ENCODE results near the gene PHC2.

PHC2 gene

DNA sequence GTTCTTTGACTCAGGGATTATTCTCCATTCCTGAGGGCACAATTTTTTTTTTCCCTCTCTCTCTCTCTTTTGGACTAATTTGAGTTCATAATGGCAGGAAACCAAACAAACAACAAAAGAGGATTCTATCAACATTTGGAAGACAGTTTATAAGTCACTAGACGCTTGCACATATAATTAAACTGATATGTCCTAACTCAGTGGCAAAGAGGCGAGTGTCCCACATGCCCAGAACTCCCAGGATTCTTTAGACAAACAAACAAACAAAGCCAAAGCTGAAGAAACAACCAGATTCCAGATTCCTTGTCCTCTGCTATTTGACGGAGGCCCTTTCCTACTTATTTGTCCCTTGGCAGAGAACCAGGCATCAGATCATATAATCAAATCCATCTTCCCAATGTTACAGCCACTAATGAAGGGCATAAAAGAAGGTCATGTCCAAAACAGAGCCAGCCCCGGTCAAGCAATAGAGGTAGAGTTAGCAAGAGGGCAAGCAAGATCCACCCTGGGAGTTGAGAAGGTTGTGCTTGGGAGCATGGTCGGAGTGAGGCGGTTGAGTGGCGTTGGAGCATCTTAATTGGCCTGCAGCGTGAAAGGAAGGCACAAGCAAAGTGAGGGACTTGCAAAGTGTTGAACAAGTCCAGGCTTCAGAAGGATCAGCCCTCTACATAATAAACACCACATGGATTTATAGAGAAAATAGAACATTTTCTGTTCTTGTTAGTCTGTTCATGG is 144.3 kb downstream of the PHC2 start:
- no peak for DNase-seq

DNA sequence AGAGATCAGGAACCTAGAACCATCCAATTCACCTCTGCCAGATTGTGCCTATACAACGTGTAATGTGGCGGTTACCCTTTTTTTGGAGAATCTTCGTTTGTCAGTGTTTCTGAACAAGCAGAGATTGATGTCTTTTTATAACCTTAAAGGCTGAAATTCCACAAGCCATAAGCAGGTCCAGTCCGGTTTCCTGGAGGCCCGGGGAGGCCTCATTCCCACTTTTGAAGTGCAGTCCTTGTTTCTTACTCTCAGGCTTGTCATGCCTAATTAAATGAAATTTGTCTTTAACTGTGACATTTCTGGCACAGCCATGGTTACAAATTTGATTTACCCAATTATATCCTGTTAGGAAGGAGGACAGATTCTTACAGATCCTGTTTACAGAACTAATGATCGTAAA is 146.8 kb downstream of the PHC2 start:
- no peak for DNase-seq

DNA sequence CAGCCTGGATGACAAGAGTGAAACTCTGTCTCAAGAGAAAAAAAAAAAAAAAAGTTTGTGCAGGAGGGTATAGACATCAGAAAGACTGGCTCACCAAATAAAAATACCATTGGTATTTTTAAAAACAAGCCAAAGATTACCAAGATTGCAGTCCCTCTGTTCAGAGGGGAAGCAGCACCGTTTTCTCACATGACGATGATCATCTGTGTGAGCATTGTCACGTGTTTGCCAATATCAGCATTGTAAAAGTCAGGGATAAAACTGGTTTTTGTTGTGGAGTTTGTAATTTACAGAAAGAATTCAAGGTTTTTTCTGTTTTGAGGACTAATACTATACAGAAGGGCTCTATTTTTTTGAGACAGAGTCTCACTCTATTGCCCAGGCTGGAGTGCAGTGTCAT is 148.1 kb downstream of the PHC2 start:
- DNase-seq: no peak

DNA sequence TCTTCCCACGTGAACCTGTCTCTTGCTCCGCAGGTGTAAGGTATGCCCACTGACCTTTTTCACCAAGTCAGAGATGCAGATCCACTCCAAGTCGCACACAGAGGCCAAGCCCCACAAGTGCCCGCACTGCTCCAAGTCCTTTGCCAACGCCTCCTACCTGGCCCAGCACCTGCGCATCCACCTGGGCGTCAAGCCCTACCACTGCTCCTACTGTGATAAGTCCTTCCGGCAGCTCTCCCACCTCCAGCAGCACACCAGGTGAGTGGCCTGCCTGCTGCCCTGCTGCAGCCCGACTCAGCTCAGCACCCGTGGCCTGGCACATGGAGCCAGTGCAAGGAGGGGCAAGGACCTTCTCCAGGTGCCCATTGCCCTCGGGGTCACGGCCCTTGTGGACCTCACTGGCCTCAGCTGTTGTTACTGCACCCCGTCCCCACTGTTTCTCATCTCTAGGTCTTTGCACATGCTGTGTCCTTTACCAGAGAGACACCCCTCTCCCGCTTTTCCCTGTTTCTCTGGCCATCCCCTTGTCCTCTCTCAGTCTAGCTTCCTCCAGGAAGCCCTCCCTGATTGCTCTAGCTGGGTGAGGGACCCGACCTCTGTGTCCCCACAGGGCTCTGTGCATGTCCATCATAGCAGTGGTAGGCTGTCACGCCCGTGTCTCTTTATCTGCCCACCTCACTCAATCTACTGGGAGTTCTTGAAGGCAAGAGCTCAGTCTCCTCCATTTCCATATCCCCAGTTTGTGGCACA is 149.2 kb downstream of the PHC2 start:
- DNase-seq: no peak

DNA sequence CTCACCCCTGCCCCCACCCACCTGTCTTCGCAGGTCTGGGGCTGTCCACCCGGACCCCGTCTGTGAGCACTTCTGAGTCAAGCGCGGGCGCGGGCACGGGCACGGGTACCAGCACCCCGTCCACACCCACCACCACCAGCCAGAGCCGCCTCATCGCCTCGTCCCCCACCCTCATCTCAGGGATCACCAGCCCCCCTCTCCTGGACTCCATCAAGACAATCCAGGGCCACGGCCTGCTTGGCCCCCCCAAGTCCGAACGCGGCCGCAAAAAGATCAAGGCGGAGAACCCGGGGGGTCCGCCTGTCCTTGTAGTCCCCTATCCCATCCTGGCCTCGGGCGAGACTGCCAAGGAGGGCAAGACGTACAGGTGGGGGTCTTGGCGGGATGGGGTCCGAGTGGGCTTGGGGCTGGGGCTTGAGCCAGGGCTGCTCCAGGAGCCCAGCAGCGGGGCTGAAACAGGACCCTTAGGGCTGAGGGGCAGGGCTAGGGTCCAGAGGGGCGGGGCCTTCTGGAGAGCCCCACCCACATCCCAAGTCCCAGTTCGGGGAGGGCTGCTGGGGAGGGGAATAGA is 150.7 kb downstream of the PHC2 start:
- DNase-seq: no peak

DNA sequence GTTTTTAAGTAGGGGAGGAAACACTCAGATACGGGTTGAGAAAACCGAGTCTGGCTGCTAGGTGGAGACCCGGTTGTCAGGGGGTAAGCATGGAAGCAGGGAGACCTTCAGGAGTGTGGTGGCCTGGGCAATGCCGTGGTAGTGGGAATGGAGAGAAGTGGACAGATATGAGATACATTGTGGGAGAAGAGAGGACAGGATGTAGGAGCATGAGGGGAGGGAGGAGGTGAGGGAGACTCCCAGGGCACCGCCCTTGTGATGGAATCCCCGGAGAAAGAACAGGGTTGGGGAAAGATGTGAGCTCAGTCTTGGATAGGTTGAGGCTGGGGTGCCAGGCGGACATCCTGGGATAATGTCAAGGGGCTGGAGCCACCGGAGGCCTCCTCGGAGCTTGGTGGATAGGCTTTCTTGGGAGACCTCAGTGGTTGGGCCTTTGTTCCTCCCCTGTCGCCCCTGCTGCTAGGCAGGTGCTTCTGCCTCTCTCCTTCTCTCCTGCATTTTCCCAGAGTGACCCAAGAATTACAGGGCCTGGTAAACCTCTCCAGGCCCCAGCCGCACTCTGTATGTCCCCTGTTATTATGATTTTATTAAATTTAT is 153.3 kb downstream of the PHC2 start:
- DNase-seq: no peak

DNA sequence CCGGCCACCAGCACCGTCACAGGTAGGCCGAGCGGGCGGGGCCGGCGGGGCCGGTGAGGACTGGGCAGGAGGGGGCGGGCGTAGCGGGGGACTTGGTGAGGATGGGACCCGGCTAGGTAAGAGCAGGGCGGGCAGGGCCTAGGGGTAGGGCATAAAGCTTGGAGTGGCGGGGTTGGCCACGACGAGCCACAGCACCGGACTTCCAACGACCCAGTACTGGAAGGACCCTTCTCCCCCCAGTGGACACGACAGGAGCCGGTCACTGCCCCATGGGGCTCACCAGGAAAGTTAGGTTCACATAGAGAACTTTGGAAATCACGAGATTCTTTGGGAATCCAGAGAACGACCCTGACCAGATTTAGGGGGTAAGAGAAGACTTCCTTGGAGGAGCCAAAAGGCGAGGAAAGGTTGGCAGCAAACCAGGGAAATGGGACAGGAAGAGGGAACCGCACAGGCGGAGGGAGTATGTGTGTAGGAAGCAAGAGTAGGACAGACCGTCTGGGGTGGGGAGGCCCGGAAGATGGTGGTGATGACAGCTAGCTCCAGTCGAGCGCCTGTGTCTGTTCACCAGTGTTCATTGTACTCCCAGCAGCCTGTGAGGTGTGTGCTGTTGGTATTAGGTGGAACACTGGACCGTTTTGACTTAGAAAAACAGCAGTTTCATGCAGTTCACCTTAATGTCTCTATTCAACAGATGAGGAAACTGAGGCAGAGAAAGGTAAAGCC is 154.2 kb downstream of the PHC2 start:
- DNase-seq: no peak

DNA sequence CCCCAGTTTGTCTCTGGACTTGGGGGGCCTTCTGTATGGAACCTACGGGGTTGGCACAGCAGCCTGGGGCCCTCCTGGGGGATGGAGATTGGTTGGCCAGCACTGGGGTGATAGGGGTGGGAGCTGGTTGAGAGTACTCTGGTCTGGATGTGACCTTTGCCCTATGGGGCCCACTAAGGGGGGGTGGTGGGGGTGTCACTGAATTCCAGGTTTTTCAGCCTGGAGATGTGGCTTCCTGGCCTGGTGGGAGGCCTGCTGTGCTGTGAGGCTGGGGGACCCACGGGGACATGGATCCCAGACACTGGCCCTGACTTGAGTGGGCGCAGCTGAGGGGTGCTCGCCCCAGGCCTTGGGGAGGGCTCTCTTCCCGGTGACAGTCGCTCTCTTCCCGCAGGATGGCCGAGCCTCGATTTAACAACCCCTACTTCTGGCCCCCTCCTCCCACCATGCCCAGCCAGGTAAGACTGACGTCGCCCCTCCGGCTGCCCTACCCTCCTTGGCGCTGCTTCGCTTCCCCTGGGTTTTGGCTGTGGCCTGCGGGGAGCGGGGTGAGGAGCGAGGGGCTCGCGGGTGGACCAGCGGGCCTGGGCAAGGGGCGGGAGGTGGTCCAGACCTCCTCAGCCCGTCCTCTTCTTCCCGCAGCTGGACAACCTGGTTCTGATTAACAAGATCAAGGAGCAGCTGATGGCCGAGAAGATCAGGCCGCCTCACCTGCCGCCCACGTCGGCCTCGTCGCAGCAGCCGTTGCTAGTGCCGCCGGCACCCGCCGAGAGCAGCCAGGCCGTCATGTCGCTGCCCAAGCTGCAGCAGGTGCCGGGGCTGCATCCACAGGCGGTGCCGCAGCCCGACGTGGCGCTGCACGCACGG is 155.0 kb downstream of the PHC2 start:
- DNase-seq: no peak

DNA sequence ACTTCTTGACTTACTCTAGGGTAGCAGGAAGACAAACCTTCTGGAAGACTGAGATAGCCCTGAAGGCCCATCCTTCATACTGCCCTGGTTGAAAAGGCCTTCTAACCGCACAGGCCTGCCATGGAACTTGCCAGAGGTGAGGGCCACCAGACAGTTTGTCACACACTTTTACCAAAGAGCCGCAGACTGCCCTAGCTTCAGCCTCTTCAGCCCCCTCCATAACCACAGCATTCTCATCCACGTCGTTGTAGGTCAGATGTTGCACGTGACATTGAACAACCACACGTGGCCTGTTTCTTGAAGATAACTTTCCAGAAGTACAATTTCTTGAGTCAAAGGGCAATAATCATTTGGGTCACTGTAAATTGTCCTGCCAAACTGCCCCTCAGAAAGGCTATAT is 155.7 kb downstream of the PHC2 start:
- no peak for DNase-seq

DNA sequence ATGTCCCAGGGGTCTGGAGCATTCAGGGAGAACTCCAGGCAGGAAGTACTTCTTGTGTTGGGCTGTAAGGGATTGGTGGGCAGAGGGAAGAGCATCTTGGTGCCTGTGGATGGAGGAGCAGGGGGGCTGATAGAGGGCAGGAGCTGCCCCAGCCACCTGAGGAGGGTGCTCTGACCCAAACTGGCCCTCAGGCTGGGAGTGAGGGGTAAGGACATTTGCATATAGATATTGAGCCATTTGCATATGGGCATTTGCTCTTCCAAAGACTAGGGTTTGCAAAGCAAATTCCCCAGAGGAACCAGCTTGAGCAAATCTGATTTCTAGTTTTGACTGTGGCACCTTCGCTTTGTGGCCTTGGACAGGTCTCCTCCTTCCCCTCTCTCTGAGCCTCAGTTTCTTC is 156.4 kb downstream of the PHC2 start:
- no peak for DNase-seq

DNA sequence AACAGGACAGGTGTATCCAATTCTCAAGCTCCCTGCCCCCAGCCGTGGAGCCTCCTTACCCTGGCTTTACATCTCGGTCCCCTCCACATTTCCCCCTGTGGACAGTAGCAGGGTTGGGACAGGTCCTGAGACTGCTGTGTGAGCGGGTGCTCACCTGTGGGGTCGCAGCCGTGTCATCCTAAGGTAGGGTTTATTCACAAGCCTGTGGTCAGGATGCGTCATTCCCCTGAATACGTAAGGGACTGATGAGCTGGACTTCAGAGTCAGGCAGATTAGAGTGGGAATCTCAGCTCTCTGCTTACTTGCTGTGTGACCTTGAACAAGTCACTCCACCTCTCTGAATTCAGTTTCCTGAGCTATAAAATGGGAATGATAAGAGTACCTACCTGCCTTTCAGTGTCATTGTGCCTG is 156.9 kb downstream of the PHC2 start:
- DNase-seq: no peak
